ENCODE measurements around the gene CTRB1. TPM values are rescaled to one million over a fixed set of nuclear protein-coding genes. Genes with fewer than 3 reads are reported as not detected.
"Not testable (repeated sequence)": the region's sequence is repeated elsewhere in the genome, so short reads cannot be mapped to it uniquely, and the experiment has no call there.

Gene CTRB1
- total RNA-seq, 4 donors from 2014 or later, result not detected

- Histone ChIP-seq H3K4me1 (peaks cover 17 to 90% (median 67%) of the 10 kb centered on the region in 3 donors), H3K9me3 (no peaks in the 10 kb centered on the region), H3K27me3 (no peaks in the 10 kb centered on the region), H3K4me3 (no peak overlapping the region), H3K36me3 (peaks cover 0 to 28% of the 10 kb centered on the region in 2 donors), H3K27ac (peak overlapping the region in 3 of 4 donors; percentile 12 to 95 (median 24))
- no CpG with 5 or more reads among the region's 13 CpGs for WGBS, 2 donors (ENCODE audit: low coverage in 1 of 2)
- no peak for ATAC-seq
- TF ChIP-seq POLR2AphosphoS5 (IDR thresholded peaks at IDR 0.05), result no peak
- TF ChIP-seq EP300 (IDR thresholded peaks at IDR 0.05), result no peak
- TF ChIP-seq POLR2A (IDR thresholded peaks at IDR 0.05), result no peak
- TF ChIP-seq, protein P1, sequence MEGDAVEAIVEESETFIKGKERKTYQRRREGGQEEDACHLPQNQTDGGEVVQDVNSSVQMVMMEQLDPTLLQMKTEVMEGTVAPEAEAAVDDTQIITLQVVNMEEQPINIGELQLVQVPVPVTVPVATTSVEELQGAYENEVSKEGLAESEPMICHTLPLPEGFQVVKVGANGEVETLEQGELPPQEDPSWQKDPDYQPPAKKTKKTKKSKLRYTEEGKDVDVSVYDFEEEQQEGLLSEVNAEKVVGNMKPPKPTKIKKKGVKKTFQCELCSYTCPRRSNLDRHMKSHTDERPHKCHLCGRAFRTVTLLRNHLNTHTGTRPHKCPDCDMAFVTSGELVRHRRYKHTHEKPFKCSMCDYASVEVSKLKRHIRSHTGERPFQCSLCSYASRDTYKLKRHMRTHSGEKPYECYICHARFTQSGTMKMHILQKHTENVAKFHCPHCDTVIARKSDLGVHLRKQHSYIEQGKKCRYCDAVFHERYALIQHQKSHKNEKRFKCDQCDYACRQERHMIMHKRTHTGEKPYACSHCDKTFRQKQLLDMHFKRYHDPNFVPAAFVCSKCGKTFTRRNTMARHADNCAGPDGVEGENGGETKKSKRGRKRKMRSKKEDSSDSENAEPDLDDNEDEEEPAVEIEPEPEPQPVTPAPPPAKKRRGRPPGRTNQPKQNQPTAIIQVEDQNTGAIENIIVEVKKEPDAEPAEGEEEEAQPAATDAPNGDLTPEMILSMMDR (IDR thresholded peaks at IDR 0.05), result no peak
Observed at GRCh38 chr16:75241955-75242354, 23.2 kb downstream of the CTRB1 start.

- not testable (repeated sequence) for H3K9me3 ChIP-seq, H3K27me3 ChIP-seq, H3K4me3 ChIP-seq, ATAC-seq
- H3K4me1 ChIP-seq, result peaks cover 17 to 90% (median 68%) of the 10 kb centered on the region in 3 donors
- H3K27ac ChIP-seq, result peak overlapping the region in 3 of 4 donors; percentile 92 to 97 (median 95)
- peaks cover 0 to 24% of the 10 kb centered on the region in 2 donors for H3K36me3 ChIP-seq
- WGBS, 2 donors (ENCODE audit: low coverage in 1 of 2), result 80 to 83% methylated on average over 1 to 7 of the region's 27 CpGs
Observed at GRCh38 chr16:75242436-75243078, 23.8 kb downstream of the CTRB1 start.

- H3K4me1 ChIP-seq, result peaks cover 12 to 90% (median 66%) of the 10 kb centered on the region in 3 donors
Observed at GRCh38 chr16:75243667-75244224, 25.0 kb downstream of the CTRB1 start.

GRCh38 chr16:75244225-75244809, 25.5 kb downstream of the CTRB1 start:
- Histone ChIP-seq H3K4me3 (no peak overlapping the region), H3K27me3 (no peaks in the 10 kb centered on the region), H3K4me1 (peaks cover 12 to 90% (median 66%) of the 10 kb centered on the region in 3 donors), H3K27ac (peak overlapping the region; percentile 92 to 97 (median 94)), H3K36me3 (peaks cover 0 to 24% of the 10 kb centered on the region in 2 donors), H3K9me3 (no peaks in the 10 kb centered on the region)
- ATAC-seq, result no peak
- WGBS, 2 donors (ENCODE audit: low coverage in 1 of 2), result 56 to 80% methylated on average over 2 to 3 of the region's 7 CpGs
- TF ChIP-seq POLR2AphosphoS5 (IDR thresholded peaks at IDR 0.05) (no peak), EP300 (IDR thresholded peaks at IDR 0.05) (no peak), POLR2A (IDR thresholded peaks at IDR 0.05) (no peak)
- TF ChIP-seq, protein P1 (IDR thresholded peaks at IDR 0.05), result no peak

More at GRCh38 chr16:75243667-75244224, 25.0 kb downstream of the CTRB1 start:
- 49% methylated on average over 8 of the region's 20 CpGs; no CpG with 5 or more reads in 1 of the 2 donors for WGBS, 2 donors (ENCODE audit: low coverage in 1 of 2)
- TF ChIP-seq POLR2AphosphoS5 (IDR thresholded peaks at IDR 0.05) (no peak), EP300 (IDR thresholded peaks at IDR 0.05) (no peak), POLR2A (IDR thresholded peaks at IDR 0.05) (no peak)
- TF ChIP-seq, protein P1 (IDR thresholded peaks at IDR 0.05), result no peak
- Histone ChIP-seq H3K4me3 (no peak overlapping the region), H3K27me3 (no peaks in the 10 kb centered on the region), H3K27ac (peak overlapping the region in 3 of 4 donors; percentile 92 to 97 (median 95)), H3K36me3 (peaks cover 0 to 24% of the 10 kb centered on the region in 2 donors), H3K9me3 (no peaks in the 10 kb centered on the region)
- ATAC-seq, result no peak

- TF ChIP-seq, protein P1 (IDR thresholded peaks at IDR 0.05), result no peak
- TF ChIP-seq POLR2AphosphoS5 (IDR thresholded peaks at IDR 0.05), result peak; percentile 69
- Histone ChIP-seq H3K4me1 (peaks cover 12 to 90% (median 66%) of the 10 kb centered on the region in 3 donors), H3K9me3 (no peaks in the 10 kb centered on the region), H3K36me3 (peaks cover 0 to 24% of the 10 kb centered on the region in 2 donors), H3K4me3 (peak overlapping the region in 1 of 2 donors; percentile 8), H3K27ac (peak overlapping the region; percentile 92 to 97 (median 94)), H3K27me3 (no peaks in the 10 kb centered on the region)
- 17 to 25% methylated on average over 2 to 7 of the region's 25 CpGs for WGBS, 2 donors (ENCODE audit: low coverage in 1 of 2)
- ATAC-seq, result peak; percentile 91
Observed at GRCh38 chr16:75244844-75245758, 26.3 kb downstream of the CTRB1 start.

All from gastroesophageal sphincter (tissue), 4 donors.